NB4 (cell line): ENCODE data around the gene KSR1.

Source experiments
- DNase-seq: peaks from one replicate; pipeline ENCODE4 v3.0.0; 2010; ENCODE audit warnings: low read depth
- H3K4me3 ChIP-seq: one replicate; pipeline ENCODE4 v1.5.1; 2011; ENCODE audit warnings: mild to moderate bottlenecking, low read depth, low read length, moderate library complexity
- CTCF ChIP-seq: IDR thresholded peaks from one replicate; pipeline ENCODE4 v1.5.1; 2012; ENCODE audit warnings: low read depth, low read length
- MAX ChIP-seq: IDR thresholded peaks from 2 replicates; pipeline ENCODE4 v1.6.1; 2011; ENCODE audit warnings: low read depth, low read length
- MYC ChIP-seq: IDR thresholded peaks from 2 replicates; pipeline ENCODE4 v1.6.1; 2011; ENCODE audit warnings: low read depth, low read length
- POLR2A ChIP-seq: IDR thresholded peaks from 2 replicates; pipeline ENCODE4 v1.6.1; 2011; ENCODE audit warnings: mild to moderate bottlenecking; ENCODE audit not compliant: insufficient read length; ENCODE audit errors: extremely low read depth

Gene KSR1

GRCh38 chr17:27616414-27616813, 160.2 kb downstream of the KSR1 start:
- TF ChIP-seq MYC (no peak), POLR2A (no peak), MAX (no peak), CTCF (no peak)
- DNase-seq, result peak; percentile 40
- no peak overlapping the region for H3K4me3 ChIP-seq

GRCh38 chr17:27618417-27618816, 162.2 kb downstream of the KSR1 start:
- DNase-seq, result no peak
- TF ChIP-seq MAX (no peak), POLR2A (no peak), CTCF (no peak), MYC (no peak)
- H3K4me3 ChIP-seq, result no peak overlapping the region

- TF ChIP-seq MAX (no peak), MYC (no peak), POLR2A (no peak), CTCF (no peak)
- no peak overlapping the region for H3K4me3 ChIP-seq
- DNase-seq, result no peak
Measured at GRCh38 chr17:27620721-27621120, 164.5 kb downstream of the KSR1 start.

GRCh38 chr17:27621536-27621935, 165.3 kb downstream of the KSR1 start:
- TF ChIP-seq POLR2A (no peak), MYC (no peak), MAX (no peak), CTCF (no peak)
- no peak for DNase-seq
- no peak overlapping the region for H3K4me3 ChIP-seq

GRCh38 chr17:27621942-27622559, 165.8 kb downstream of the KSR1 start:
- no peak overlapping the region for H3K4me3 ChIP-seq
- DNase-seq, result no peak
- TF ChIP-seq MAX (no peak), MYC (no peak), POLR2A (no peak), CTCF (no peak)

GRCh38 chr17:27622986-27623385, 166.7 kb downstream of the KSR1 start:
- no peak for DNase-seq
- TF ChIP-seq CTCF (no peak), POLR2A (no peak), MAX (no peak), MYC (no peak)
- H3K4me3 ChIP-seq, result no peak overlapping the region
